Activated naive CD8-positive, alpha-beta T cell treated with anti-CD3 and anti-CD28 coated beads, Interleukin-2, amount 10 ng/mL, durations not matched to agents 7 days and 5 days (primary cell): ENCODE data around the gene GYPC. TPM values are rescaled to one million over a fixed set of nuclear protein-coding genes. Genes with fewer than 3 reads are reported as not detected.
"Not testable (repeated sequence)": the region's sequence is repeated elsewhere in the genome, so short reads cannot be mapped to it uniquely, and the experiment has no call there.

Experiments
- ATAC-seq: fragments of 150-1000 bp; cut with Tn5 transposase; one replicate; pipeline ENCODE4 v1.10.0; 2021; ENCODE audit warnings: low read depth, moderate library complexity
- POLR2A ChIA-PET: fragments of 350-600 bp; sonication (Branson Sonifier 250); formaldehyde crosslinking; loops from one replicate; lab custom pipeline; 2021; ENCODE audit warnings: antibody characterized with exemption; lab: Charles Lee
- DNase-seq: peaks from one replicate; pipeline ENCODE4 v3.0.0; 2021
- H3K27ac Mint-ChIP-seq: one replicate; pipeline ENCODE4 v1.8.0; 2022; ENCODE audit warnings: mild to moderate bottlenecking, mixed read lengths
- H3K27me3 Mint-ChIP-seq: one replicate; pipeline ENCODE4 v1.8.0; 2022; ENCODE audit warnings: mild to moderate bottlenecking, moderate library complexity, mixed read lengths
- H3K36me3 Mint-ChIP-seq: one replicate; pipeline ENCODE4 v1.8.0; 2021; ENCODE audit warnings: mild to moderate bottlenecking, mixed read lengths
- H3K4me1 Mint-ChIP-seq: one replicate; pipeline ENCODE4 v1.8.0; 2021; ENCODE audit warnings: mixed read lengths
- H3K4me3 Mint-ChIP-seq: one replicate; pipeline ENCODE4 v1.8.0; 2022; ENCODE audit warnings: mild to moderate bottlenecking, moderate library complexity, mixed read lengths
- H3K9me3 Mint-ChIP-seq: one replicate; pipeline ENCODE4 v1.8.0; 2021; ENCODE audit warnings: mixed read lengths
- total RNA-seq, 2 experiments: library from RNA; stranded (reverse); gene quantifications; one replicate each; pipeline ENCODE4 v1.2.3, GENCODE V29; 2021

The GYPC gene
- total RNA-seq, 2 experiments from 2014 or later: 132 to 137 TPM

GRCh38 chr2:126679094-126679713 is 23.2 kb downstream of the GYPC start:
- POLR2A ChIA-PET: no interaction called here
- no peak overlapping the region for H3K4me3 Mint-ChIP-seq

GRCh38 chr2:126681505-126681904 is 25.5 kb downstream of the GYPC start:
- ATAC-seq: no peak
- Mint-ChIP-seq H3K27me3 (no peaks in the 10 kb centered on the region), H3K27ac (no peak overlapping the region), H3K36me3 (peaks cover 60% of the 10 kb centered on the region), H3K4me1 (peaks cover 30% of the 10 kb centered on the region), H3K9me3 (no peaks in the 10 kb centered on the region), H3K4me3 (no peak overlapping the region)
- POLR2A ChIA-PET: no interaction called here
- DNase-seq: no peak

More at GRCh38 chr2:126679094-126679713, 23.2 kb downstream of the GYPC start:
- Mint-ChIP-seq H3K27ac (peak overlapping the region; percentile 2), H3K9me3 (peaks cover 10% of the 10 kb centered on the region), H3K36me3 (peaks cover 71% of the 10 kb centered on the region), H3K27me3 (no peaks in the 10 kb centered on the region), H3K4me1 (peaks cover 19% of the 10 kb centered on the region)
- DNase-seq (no peak), ATAC-seq (no peak)

GRCh38 chr2:126685629-126686028 is 29.7 kb downstream of the GYPC start:
- H3K4me1 Mint-ChIP-seq: peaks cover 18% of the 10 kb centered on the region
- H3K27ac Mint-ChIP-seq: peak overlapping the region; percentile 83
- POLR2A ChIA-PET: interaction anchor here (0.6 to 0.7 kb wide), 2 partner anchors 10 to 21 kb away, joined by 3 read pairs; no protein-coding TSS in a partner anchor
- no peak overlapping the region for H3K4me3 Mint-ChIP-seq
- peak; percentile 45 for ATAC-seq
- no peak for DNase-seq
- H3K9me3 Mint-ChIP-seq: peaks cover 9% of the 10 kb centered on the region
- no peaks in the 10 kb centered on the region for H3K27me3 Mint-ChIP-seq
- peaks cover 72% of the 10 kb centered on the region for H3K36me3 Mint-ChIP-seq

GRCh38 chr2:126686286-126686685 is 30.3 kb downstream of the GYPC start:
- POLR2A ChIA-PET: interaction anchor here (0.6 kb wide), 1 partner anchor 22 kb away, joined by 3 read pairs; no protein-coding TSS in a partner anchor
- no peaks in the 10 kb centered on the region for H3K27me3 Mint-ChIP-seq
- H3K4me3 Mint-ChIP-seq: no peak overlapping the region
- no peak for DNase-seq
- peaks cover 9% of the 10 kb centered on the region for H3K9me3 Mint-ChIP-seq
- ATAC-seq: no peak
- peaks cover 74% of the 10 kb centered on the region for H3K36me3 Mint-ChIP-seq
- peaks cover 18% of the 10 kb centered on the region for H3K4me1 Mint-ChIP-seq
- H3K27ac Mint-ChIP-seq: peak overlapping the region; percentile 54

- Mint-ChIP-seq H3K4me1 (peaks cover 18% of the 10 kb centered on the region), H3K27ac (no peak overlapping the region), H3K36me3 (peaks cover 76% of the 10 kb centered on the region), H3K27me3 (no peaks in the 10 kb centered on the region), H3K4me3 (no peak overlapping the region), H3K9me3 (peaks cover 9% of the 10 kb centered on the region)
- POLR2A ChIA-PET: no interaction called here
- ATAC-seq (no peak), DNase-seq (no peak)
Measured at GRCh38 chr2:126686841-126687485, 31.0 kb downstream of the GYPC start.

GRCh38 chr2:126687503-126687902 is 31.5 kb downstream of the GYPC start:
- H3K4me3 Mint-ChIP-seq: no peak overlapping the region
- POLR2A ChIA-PET: no interaction called here
- peaks cover 77% of the 10 kb centered on the region for H3K36me3 Mint-ChIP-seq
- no peak overlapping the region for H3K27ac Mint-ChIP-seq
- peaks cover 9% of the 10 kb centered on the region for H3K9me3 Mint-ChIP-seq
- DNase-seq (no peak), ATAC-seq (no peak)
- no peaks in the 10 kb centered on the region for H3K27me3 Mint-ChIP-seq
- peaks cover 18% of the 10 kb centered on the region for H3K4me1 Mint-ChIP-seq

- POLR2A ChIA-PET, H3K27ac Mint-ChIP-seq, H3K4me3 Mint-ChIP-seq, H3K27me3 Mint-ChIP-seq, ATAC-seq, DNase-seq, H3K9me3 Mint-ChIP-seq: not testable (repeated sequence)
- peaks cover 77% of the 10 kb centered on the region for H3K36me3 Mint-ChIP-seq
- H3K4me1 Mint-ChIP-seq: peaks cover 16% of the 10 kb centered on the region
Measured at GRCh38 chr2:126688594-126688993, 32.6 kb downstream of the GYPC start.

- ATAC-seq, H3K4me1 Mint-ChIP-seq, DNase-seq, H3K27me3 Mint-ChIP-seq, H3K4me3 Mint-ChIP-seq, POLR2A ChIA-PET, H3K27ac Mint-ChIP-seq, H3K9me3 Mint-ChIP-seq: not testable (repeated sequence)
- peaks cover 75% of the 10 kb centered on the region for H3K36me3 Mint-ChIP-seq
Measured at GRCh38 chr2:126692241-126692640, 36.3 kb downstream of the GYPC start.

- H3K9me3 Mint-ChIP-seq, POLR2A ChIA-PET, ATAC-seq, H3K4me1 Mint-ChIP-seq, H3K4me3 Mint-ChIP-seq, H3K27ac Mint-ChIP-seq, H3K27me3 Mint-ChIP-seq, DNase-seq: not testable (repeated sequence)
- peaks cover 73% of the 10 kb centered on the region for H3K36me3 Mint-ChIP-seq
Measured at GRCh38 chr2:126692934-126693592, 37.1 kb downstream of the GYPC start.

- Mint-ChIP-seq H3K27me3 (no peaks in the 10 kb centered on the region), H3K9me3 (no peaks in the 10 kb centered on the region), H3K36me3 (peaks cover 62% of the 10 kb centered on the region), H3K27ac (peak overlapping the region; percentile 60), H3K4me3 (no peak overlapping the region), H3K4me1 (peaks cover 2% of the 10 kb centered on the region)
- DNase-seq: no peak
- POLR2A ChIA-PET: no interaction called here
- ATAC-seq: no peak
Measured at GRCh38 chr2:126696644-126697520, 40.9 kb downstream of the GYPC start.

- Mint-ChIP-seq H3K27ac (no peak overlapping the region), H3K9me3 (no peaks in the 10 kb centered on the region), H3K4me1 (peaks cover 2% of the 10 kb centered on the region), H3K27me3 (no peaks in the 10 kb centered on the region), H3K4me3 (no peak overlapping the region), H3K36me3 (peaks cover 47% of the 10 kb centered on the region)
- POLR2A ChIA-PET: no interaction called here
- DNase-seq (no peak), ATAC-seq (no peak)
Measured at GRCh38 chr2:126698376-126698775, 42.4 kb downstream of the GYPC start.

GRCh38 chr2:126699018-126699417 is 43.1 kb downstream of the GYPC start:
- peaks cover 2% of the 10 kb centered on the region for H3K4me1 Mint-ChIP-seq
- POLR2A ChIA-PET: no interaction called here

More at GRCh38 chr2:126699018-126699417, 43.1 kb downstream of the GYPC start:
- no peak overlapping the region for H3K27ac Mint-ChIP-seq
- H3K36me3 Mint-ChIP-seq: peaks cover 45% of the 10 kb centered on the region
- DNase-seq (no peak), ATAC-seq (no peak)
- H3K4me3 Mint-ChIP-seq: no peak overlapping the region
- H3K27me3 Mint-ChIP-seq: no peaks in the 10 kb centered on the region
- H3K9me3 Mint-ChIP-seq: no peaks in the 10 kb centered on the region
